GM12878 (cell line): Measurements from ENCODE around the gene IL13RA2. TPM values are rescaled to one million over a fixed set of nuclear protein-coding genes. Genes with fewer than 3 reads are reported as not detected.

Experiments used
- ATAC-seq: fragments of 200-7000 bp; cut with Tn5 transposase; 3 replicates; pipeline ENCODE4 v1.9.1; 2020; ENCODE audit warnings: mild to moderate bottlenecking, moderate library complexity
- BruUV-seq: library from RNA; stranded (reverse); fragments of 400-500 nt; replicated peaks from 2 replicates; lab custom pipeline; 2021; lab: Mats Ljungman, UMichigan
- CTCF ChIA-PET: fragments of 300-600 bp; sonication (Branson Sonifier 250); formaldehyde crosslinking; extraction: SDS; loops from one replicate; lab custom pipeline; 2021; ENCODE audit warnings: inconsistent platforms; lab: Yijun Ruan, JAX
- POLR2A ChIA-PET: fragments of 350-600 bp; formaldehyde crosslinking; extraction: SDS; loops from one replicate; lab custom pipeline; 2021; ENCODE audit warnings: inconsistent platforms; lab: Charles Lee
- RAD21 ChIA-PET: fragments of 300-600 bp; sonication (Branson Sonifier 250); formaldehyde crosslinking; loops from one replicate; lab custom pipeline; 2023; ENCODE audit warnings: antibody characterized with exemption; ENCODE audit not compliant: unreplicated experiment; lab: Charles Lee
- SMC1A ChIA-PET: fragments of 300-600 bp; sonication (Branson Sonifier 250); formaldehyde crosslinking; loops from one replicate; lab custom pipeline; 2023; ENCODE audit not compliant: unreplicated experiment, uncharacterized antibody; lab: Charles Lee
- DNase-seq: peaks from one replicate; pipeline ENCODE4 v3.0.0-alpha.2; 2011; ENCODE audit warnings: low read depth, low spot score
- FAIRE-seq: peaks from 3 replicates; lab custom pipeline; 2011; peaks lifted over from hg19 to GRCh38; lab: Jason Lieb, UNC
- H2AFZ ChIP-seq: 2 replicates; pipeline ENCODE4 v1.6.0; 2011; ENCODE audit warnings: low read depth, low read length, control low read depth; ENCODE audit not compliant: control insufficient read depth
- H3K27ac ChIP-seq: 2 replicates; pipeline ENCODE4 v1.5.1; 2011; ENCODE audit warnings: control low read depth; ENCODE audit not compliant: control insufficient read depth, insufficient read depth
- H3K27me3 ChIP-seq, 2 experiments: replicated peaks in 1 of 2; 2 replicates each; pipeline versions ENCODE4 v1.6.0 to v1.6.1; 2011; ENCODE audit warnings: low read length in 1 of 2; ENCODE audit not compliant: control insufficient read depth in 2 of 2, insufficient read depth in 2 of 2
- H3K36me3 ChIP-seq, 2 experiments: 2 replicates each; pipeline ENCODE4 v1.5.1; 2011; ENCODE audit warnings: low read length in 1 of 2; ENCODE audit not compliant: control insufficient read depth in 2 of 2, insufficient read depth in 2 of 2
- H3K4me1 ChIP-seq: 2 replicates; pipeline ENCODE4 v1.6.1; 2011; ENCODE audit warnings: mild to moderate bottlenecking, low read length, moderate library complexity, mixed read lengths; ENCODE audit not compliant: control insufficient read depth, insufficient read depth
- H3K4me2 ChIP-seq: 2 replicates; pipeline ENCODE4 v1.6.0; 2011; ENCODE audit warnings: control low read depth; ENCODE audit not compliant: control insufficient read depth, insufficient read depth
- H3K4me3 ChIP-seq: fragments of 200-600 bp; sonication (generic); 2 replicates; pipeline ENCODE4 v1.5.1; 2016
- H3K79me2 ChIP-seq: 2 replicates; pipeline ENCODE4 v1.6.0; 2011; ENCODE audit warnings: low read length; ENCODE audit not compliant: control insufficient read depth, insufficient read depth
- H3K9ac ChIP-seq: 2 replicates; pipeline ENCODE4 v1.8.0; 2011; ENCODE audit warnings: low read length, control low read depth, mixed read lengths; ENCODE audit not compliant: control insufficient read depth, insufficient read depth
- H3K9me3 ChIP-seq: replicated peaks from 3 replicates; pipeline ENCODE4 v1.5.1; 2011; ENCODE audit warnings: mild to moderate bottlenecking, low read length; ENCODE audit not compliant: control insufficient read depth, insufficient read depth
- H4K20me1 ChIP-seq: 2 replicates; pipeline ENCODE4 v1.6.0; 2011; ENCODE audit not compliant: control insufficient read depth, insufficient read depth
- BCL11A ChIP-seq: IDR thresholded peaks from 2 replicates; pipeline ENCODE4 v1.6.1; 2011; ENCODE audit warnings: low read depth, low read length
- CBX3 ChIP-seq: fragments of 200-600 bp; sonication (generic); IDR thresholded peaks from 2 replicates; pipeline ENCODE4 v1.6.1; 2016; ENCODE audit warnings: low read depth, borderline replicate concordance
- CREB1 ChIP-seq: IDR thresholded peaks from 2 replicates; pipeline ENCODE4 v1.6.1; 2012; ENCODE audit warnings: low read depth, mild to moderate bottlenecking, inconsistent platforms
- EZH2 ChIP-seq: IDR thresholded peaks from 2 replicates; pipeline ENCODE4 v1.6.1; 2012; ENCODE audit warnings: low read depth, mild to moderate bottlenecking, control low read depth, inconsistent platforms, low read length, borderline replicate concordance; ENCODE audit not compliant: control insufficient read depth
- JUND ChIP-seq: IDR thresholded peaks from 2 replicates; pipeline ENCODE4 v1.6.1; 2012; ENCODE audit warnings: low read depth, mild to moderate bottlenecking, low read length, improper control_type of control experiment, moderate library complexity
- MEF2A ChIP-seq: IDR thresholded peaks from 2 replicates; pipeline ENCODE4 v1.6.1; 2011; ENCODE audit warnings: low read depth, mild to moderate bottlenecking, low read length, moderate library complexity; ENCODE audit not compliant: insufficient read depth
- NFYA ChIP-seq: IDR thresholded peaks from 2 replicates; pipeline ENCODE4 v1.6.1; 2011; ENCODE audit warnings: low read depth, mild to moderate bottlenecking, low read length, improper control_type of control experiment, borderline replicate concordance
- RELA ChIP-seq: fragments of 450-650 bp; IDR thresholded peaks from 2 replicates; pipeline ENCODE4 v1.8.0; 2014; ENCODE audit warnings: borderline replicate concordance; ENCODE audit not compliant: partially characterized antibody
- RUNX3 ChIP-seq: IDR thresholded peaks from 2 replicates; pipeline ENCODE4 v1.6.1; 2012; ENCODE audit warnings: low read length, inconsistent platforms
- SMARCA5 ChIP-seq: fragments of 450-650 bp; IDR thresholded peaks from 2 replicates; pipeline ENCODE4 v1.6.1; 2017; ENCODE audit warnings: mild to moderate bottlenecking
- SP1 ChIP-seq: IDR thresholded peaks from one replicate; pipeline ENCODE4 v1.6.1; 2011; ENCODE audit warnings: low read depth, low read length
- SREBF1 ChIP-seq: IDR thresholded peaks from 2 replicates; pipeline ENCODE4 v1.6.1; 2012; ENCODE audit warnings: mild to moderate bottlenecking, low read length
- SRF ChIP-seq, 2 experiments: IDR thresholded peaks; 2 replicates each; pipeline ENCODE4 v1.6.1; 2011; ENCODE audit warnings: low read depth in 2 of 2, low read length in 2 of 2, mild to moderate bottlenecking in 1 of 2, moderate library complexity in 1 of 2
- TARDBP ChIP-seq: IDR thresholded peaks from 2 replicates; pipeline ENCODE4 v1.6.1; 2016; ENCODE audit warnings: borderline replicate concordance
- ZNF207 ChIP-seq: fragments of 450-650 bp; IDR thresholded peaks from 2 replicates; pipeline ENCODE4 v1.6.1; 2014; ENCODE audit warnings: antibody characterized with exemption, mild to moderate bottlenecking, borderline replicate concordance
- ZNF24 ChIP-seq: fragments of 450-650 bp; IDR thresholded peaks from 2 replicates; pipeline ENCODE4 v1.6.1; 2017; ENCODE audit warnings: antibody characterized with exemption, mild to moderate bottlenecking
- WGBS: methylation state at CpG from one replicate; pipeline ENCODE4 v1.1.6; 2016; ENCODE audit warnings: low lambda C conversion rate; ENCODE audit not compliant: insufficient replicate concordance, insufficient coverage; ENCODE audit errors: missing lambda C conversion rate; 5-methylcytosine and 5-hydroxymethylcytosine counted together
- in situ Hi-C: fragments of 300-500 bp; cut with MboI; formaldehyde crosslinking; loops from 9 replicates; pipeline ENCODE4 v1.14.3; 2018; ENCODE audit warnings: mixed read lengths
- intact Hi-C: fragments of 100-400 bp; cut with micrococcal nuclease; formaldehyde crosslinking; loops from one replicate; pipeline ENCODE4 v1.14.2; 2022; ENCODE audit not compliant: unreplicated experiment
- polyA plus RNA-seq, 11 experiments: library from polyadenylated mRNA; depleted of rRNA in 4 of 11; unstranded in 6 of 11; stranded (reverse) in 5 of 11; fragments of >200 nt; fragmentation: Nextera tagmentation in 4 of 11; fragmentation: Illumina TruSeq in 1 of 11; extraction: Ambion mirVana in 4 of 11; extraction: Trizol in 1 of 11; gene quantifications; 1 replicate in 1 of 11; 2 replicates in 10 of 11; pipeline versions ENCODE4 v1.2.1 to v1.2.3, GENCODE V29; 2011 to 2016; ENCODE audit warnings: inconsistent platforms in 2 of 11, missing spikeins in 2 of 11, low read depth in 1 of 11
- total RNA-seq, 4 experiments: library from RNA; depleted of rRNA in 3 of 4; stranded (reverse); fragments of >200 nt in 3 of 4; fragmentation: Illumina TruSeq in 1 of 4; extraction: Trizol in 1 of 4; gene quantifications; 2 replicates each; pipeline versions ENCODE4 v1.2.1 to v1.2.3, GENCODE V29; 2013 to 2021
- TF ChIP-seq, protein P1 (sequence below): fragments of 450-650 bp; formaldehyde crosslinking; IDR thresholded peaks from 2 replicates; pipeline ENCODE4 v1.5.0; 2022; ENCODE audit warnings: mild to moderate bottlenecking, missing genetic modification characterization
- TF ChIP-seq, protein P2 (sequence below): fragments of 450-650 bp; IDR thresholded peaks from 2 replicates; pipeline ENCODE4 v1.6.1; 2017; ENCODE audit warnings: antibody characterized with exemption, mild to moderate bottlenecking, moderate library complexity

Gene IL13RA2
- total and polyA plus RNA-seq, 10 of the 15 experiments (the other 5 are each of a cell fraction or from before 2014, with no cell fraction given) = 0.08 TPM; not detected in 9

DNA sequence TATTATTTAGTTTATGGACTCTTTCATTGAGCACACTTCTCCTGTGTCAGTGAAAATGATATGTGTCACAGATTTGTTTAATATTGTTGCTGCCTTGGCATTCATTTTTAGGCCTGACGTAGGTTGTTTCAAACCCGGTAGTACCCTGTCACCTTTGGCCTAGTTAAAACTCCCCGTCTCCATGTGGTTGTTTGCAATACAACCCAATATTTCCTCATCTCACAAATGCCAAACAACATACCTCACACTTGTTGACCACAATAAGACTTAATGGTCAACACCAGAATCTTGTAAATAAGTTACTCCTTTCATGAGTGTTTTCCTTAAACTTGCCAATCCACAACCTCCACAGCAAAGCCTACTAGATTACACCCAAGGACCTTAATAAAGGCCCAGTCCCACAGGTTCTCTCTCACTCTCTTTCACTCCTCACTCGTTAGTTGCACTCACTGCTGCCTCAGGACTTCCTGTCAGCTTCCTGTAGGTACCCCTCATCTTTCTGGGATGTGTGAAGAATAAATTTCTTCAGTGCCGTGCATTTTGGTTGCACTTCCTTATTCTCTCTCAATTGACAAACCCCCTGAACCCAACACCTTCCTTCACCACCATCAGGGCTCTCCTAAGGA is 31.3 kb downstream of the IL13RA2 start:
- Histone ChIP-seq H4K20me1 (no peaks in the 10 kb centered on the region), H3K4me1 (no peaks in the 10 kb centered on the region), H3K79me2 (no peaks in the 10 kb centered on the region), H3K4me3 (no peak overlapping the region), H2AFZ (no peak overlapping the region), H3K9ac (no peak overlapping the region), H3K9me3 (no peaks in the 10 kb centered on the region), H3K4me2 (no peak overlapping the region), H3K36me3 (no peaks in the 10 kb centered on the region)
- FAIRE-seq (no peak), DNase-seq (no peak), ATAC-seq (no peak)
- RAD21 ChIA-PET = no interaction called here
- POLR2A ChIA-PET = no interaction called here
- CTCF ChIA-PET = no interaction called here
- WGBS = 41% methylated on average over 5 of the region's 5 CpGs
- intact Hi-C loops = no loop called here
- no peak for TF ChIP-seq SMARCA5
- no peak for TF ChIP-seq MEF2A
- TF ChIP-seq EZH2 = no peak
- TF ChIP-seq, protein P1, sequence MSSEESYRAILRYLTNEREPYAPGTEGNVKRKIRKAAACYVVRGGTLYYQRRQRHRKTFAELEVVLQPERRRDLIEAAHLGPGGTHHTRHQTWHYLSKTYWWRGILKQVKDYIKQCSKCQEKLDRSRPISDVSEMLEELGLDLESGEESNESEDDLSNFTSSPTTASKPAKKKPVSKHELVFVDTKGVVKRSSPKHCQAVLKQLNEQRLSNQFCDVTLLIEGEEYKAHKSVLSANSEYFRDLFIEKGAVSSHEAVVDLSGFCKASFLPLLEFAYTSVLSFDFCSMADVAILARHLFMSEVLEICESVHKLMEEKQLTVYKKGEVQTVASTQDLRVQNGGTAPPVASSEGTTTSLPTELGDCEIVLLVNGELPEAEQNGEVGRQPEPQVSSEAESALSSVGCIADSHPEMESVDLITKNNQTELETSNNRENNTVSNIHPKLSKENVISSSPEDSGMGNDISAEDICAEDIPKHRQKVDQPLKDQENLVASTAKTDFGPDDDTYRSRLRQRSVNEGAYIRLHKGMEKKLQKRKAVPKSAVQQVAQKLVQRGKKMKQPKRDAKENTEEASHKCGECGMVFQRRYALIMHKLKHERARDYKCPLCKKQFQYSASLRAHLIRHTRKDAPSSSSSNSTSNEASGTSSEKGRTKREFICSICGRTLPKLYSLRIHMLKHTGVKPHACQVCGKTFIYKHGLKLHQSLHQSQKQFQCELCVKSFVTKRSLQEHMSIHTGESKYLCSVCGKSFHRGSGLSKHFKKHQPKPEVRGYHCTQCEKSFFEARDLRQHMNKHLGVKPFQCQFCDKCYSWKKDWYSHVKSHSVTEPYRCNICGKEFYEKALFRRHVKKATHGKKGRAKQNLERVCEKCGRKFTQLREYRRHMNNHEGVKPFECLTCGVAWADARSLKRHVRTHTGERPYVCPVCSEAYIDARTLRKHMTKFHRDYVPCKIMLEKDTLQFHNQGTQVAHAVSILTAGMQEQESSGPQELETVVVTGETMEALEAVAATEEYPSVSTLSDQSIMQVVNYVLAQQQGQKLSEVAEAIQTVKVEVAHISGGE (CRISPR knock-in tag) = no peak
- no peak for TF ChIP-seq TARDBP
- TF ChIP-seq, protein P2, sequence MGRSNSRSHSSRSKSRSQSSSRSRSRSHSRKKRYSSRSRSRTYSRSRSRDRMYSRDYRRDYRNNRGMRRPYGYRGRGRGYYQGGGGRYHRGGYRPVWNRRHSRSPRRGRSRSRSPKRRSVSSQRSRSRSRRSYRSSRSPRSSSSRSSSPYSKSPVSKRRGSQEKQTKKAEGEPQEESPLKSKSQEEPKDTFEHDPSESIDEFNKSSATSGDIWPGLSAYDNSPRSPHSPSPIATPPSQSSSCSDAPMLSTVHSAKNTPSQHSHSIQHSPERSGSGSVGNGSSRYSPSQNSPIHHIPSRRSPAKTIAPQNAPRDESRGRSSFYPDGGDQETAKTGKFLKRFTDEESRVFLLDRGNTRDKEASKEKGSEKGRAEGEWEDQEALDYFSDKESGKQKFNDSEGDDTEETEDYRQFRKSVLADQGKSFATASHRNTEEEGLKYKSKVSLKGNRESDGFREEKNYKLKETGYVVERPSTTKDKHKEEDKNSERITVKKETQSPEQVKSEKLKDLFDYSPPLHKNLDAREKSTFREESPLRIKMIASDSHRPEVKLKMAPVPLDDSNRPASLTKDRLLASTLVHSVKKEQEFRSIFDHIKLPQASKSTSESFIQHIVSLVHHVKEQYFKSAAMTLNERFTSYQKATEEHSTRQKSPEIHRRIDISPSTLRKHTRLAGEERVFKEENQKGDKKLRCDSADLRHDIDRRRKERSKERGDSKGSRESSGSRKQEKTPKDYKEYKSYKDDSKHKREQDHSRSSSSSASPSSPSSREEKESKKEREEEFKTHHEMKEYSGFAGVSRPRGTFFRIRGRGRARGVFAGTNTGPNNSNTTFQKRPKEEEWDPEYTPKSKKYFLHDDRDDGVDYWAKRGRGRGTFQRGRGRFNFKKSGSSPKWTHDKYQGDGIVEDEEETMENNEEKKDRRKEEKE = no peak
- no peak for TF ChIP-seq SREBF1
- TF ChIP-seq NFYA = no peak
- TF ChIP-seq SRF (IDR thresholded peaks at IDR 0.05; ENCODE audit: low read depth in 2 of 2, low read length in 2 of 2) = no peak
- TF ChIP-seq RUNX3 = no peak
- TF ChIP-seq RELA = no peak
- TF ChIP-seq SP1 = no peak
- no peak for TF ChIP-seq ZNF24
- TF ChIP-seq ZNF207 = no peak
- TF ChIP-seq JUND = no peak
- TF ChIP-seq CREB1 = no peak
- TF ChIP-seq CBX3 = no peak
- TF ChIP-seq BCL11A = no peak
- TF ChIP-seq, all 136 proteins: peak for 0
- Histone ChIP-seq H3K27ac (no peak overlapping the region), H3K27me3 (no peaks in the 10 kb centered on the region)
- in situ Hi-C loops = no loop called here
- no TSS peak for BruUV-seq
- SMC1A ChIA-PET = no interaction called here
